Right lobe of liver (tissue), 4 donors: Measurements from ENCODE around the gene ZNF124.
"Not testable (repeated sequence)": the region's sequence is repeated elsewhere in the genome, so short reads cannot be mapped to it uniquely, and the experiment has no call there.

Source experiments
- CTCF ChIP-seq, 4 donors: fragments of 200-600 bp in 3 of 4; fragments of 450-650 bp in 1 of 4; IDR thresholded peaks; one replicate each; pipeline versions ENCODE4 v1.5.1 to v1.8.0; 2016 to 2022; ENCODE audit warnings: antibody characterized with exemption in 4 of 4, mild to moderate bottlenecking in 2 of 4
- POLR2A ChIP-seq: fragments of 450-650 bp; IDR thresholded peaks from one replicate; pipeline ENCODE4 v1.6.1; 2017; ENCODE audit warnings: antibody characterized with exemption, mild to moderate bottlenecking
- donor health status: DM: no; HTN: no; CAD: no.
- donor health status: DM: no; HTN: no; CAD: no.
- donor health status: DM: no; HTN: yes; CAD: no.

- not testable (repeated sequence) for TF ChIP-seq CTCF (IDR thresholded peaks at IDR 0.05); POLR2A
Observed at GRCh38 chr1:247127519-247128282, 44.1 kb downstream of the ZNF124 start.
